WI38 (cell line): ENCODE measurements around the gene DEFB132.

Experiments
- H3K4me3 ChIP-seq: 2 replicates; pipeline ENCODE4 v1.5.1; 2011; ENCODE audit warnings: low read depth, mild to moderate bottlenecking, control low read depth, low read length
- TF ChIP-seq, protein P1 (sequence below): IDR thresholded peaks from 2 replicates; pipeline ENCODE4 v1.5.1; 2012; ENCODE audit warnings: low read depth, mild to moderate bottlenecking, control low read depth, low read length

Gene DEFB132

DNA sequence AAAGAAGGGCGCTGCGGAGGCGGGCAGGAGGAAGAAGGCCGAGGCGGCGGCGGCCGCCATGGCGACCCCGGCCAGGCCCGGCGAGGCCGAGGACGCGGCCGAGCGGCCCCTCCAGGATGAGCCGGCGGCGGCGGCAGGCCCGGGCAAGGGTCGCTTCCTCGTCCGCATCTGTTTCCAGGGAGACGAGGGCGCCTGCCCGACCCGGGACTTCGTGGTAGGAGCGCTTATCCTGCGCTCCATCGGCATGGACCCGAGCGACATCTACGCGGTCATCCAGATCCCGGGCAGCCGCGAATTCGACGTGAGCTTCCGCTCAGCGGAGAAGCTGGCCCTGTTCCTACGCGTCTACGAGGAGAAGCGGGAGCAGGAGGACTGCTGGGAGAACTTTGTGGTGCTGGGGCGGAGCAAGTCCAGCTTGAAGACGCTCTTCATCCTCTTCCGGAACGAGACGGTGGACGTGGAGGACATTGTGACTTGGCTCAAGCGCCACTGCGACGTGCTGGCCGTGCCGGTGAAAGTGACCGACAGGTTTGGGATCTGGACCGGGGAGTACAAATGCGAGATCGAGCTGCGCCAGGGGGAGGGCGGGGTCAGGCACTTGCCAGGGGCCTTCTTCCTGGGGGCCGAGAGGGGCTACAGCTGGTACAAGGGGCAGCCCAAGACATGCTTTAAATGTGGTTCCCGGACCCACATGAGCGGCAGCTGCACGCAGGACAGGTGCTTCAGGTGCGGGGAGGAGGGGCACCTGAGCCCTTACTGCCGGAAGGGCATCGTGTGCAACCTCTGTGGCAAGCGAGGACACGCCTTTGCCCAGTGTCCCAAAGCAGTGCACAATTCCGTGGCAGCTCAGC lies 40.6 kb downstream of the DEFB132 start:
- H3K4me3 ChIP-seq: peak overlapping the region; percentile 92
- TF ChIP-seq, protein P1, sequence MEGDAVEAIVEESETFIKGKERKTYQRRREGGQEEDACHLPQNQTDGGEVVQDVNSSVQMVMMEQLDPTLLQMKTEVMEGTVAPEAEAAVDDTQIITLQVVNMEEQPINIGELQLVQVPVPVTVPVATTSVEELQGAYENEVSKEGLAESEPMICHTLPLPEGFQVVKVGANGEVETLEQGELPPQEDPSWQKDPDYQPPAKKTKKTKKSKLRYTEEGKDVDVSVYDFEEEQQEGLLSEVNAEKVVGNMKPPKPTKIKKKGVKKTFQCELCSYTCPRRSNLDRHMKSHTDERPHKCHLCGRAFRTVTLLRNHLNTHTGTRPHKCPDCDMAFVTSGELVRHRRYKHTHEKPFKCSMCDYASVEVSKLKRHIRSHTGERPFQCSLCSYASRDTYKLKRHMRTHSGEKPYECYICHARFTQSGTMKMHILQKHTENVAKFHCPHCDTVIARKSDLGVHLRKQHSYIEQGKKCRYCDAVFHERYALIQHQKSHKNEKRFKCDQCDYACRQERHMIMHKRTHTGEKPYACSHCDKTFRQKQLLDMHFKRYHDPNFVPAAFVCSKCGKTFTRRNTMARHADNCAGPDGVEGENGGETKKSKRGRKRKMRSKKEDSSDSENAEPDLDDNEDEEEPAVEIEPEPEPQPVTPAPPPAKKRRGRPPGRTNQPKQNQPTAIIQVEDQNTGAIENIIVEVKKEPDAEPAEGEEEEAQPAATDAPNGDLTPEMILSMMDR: no peak

DNA sequence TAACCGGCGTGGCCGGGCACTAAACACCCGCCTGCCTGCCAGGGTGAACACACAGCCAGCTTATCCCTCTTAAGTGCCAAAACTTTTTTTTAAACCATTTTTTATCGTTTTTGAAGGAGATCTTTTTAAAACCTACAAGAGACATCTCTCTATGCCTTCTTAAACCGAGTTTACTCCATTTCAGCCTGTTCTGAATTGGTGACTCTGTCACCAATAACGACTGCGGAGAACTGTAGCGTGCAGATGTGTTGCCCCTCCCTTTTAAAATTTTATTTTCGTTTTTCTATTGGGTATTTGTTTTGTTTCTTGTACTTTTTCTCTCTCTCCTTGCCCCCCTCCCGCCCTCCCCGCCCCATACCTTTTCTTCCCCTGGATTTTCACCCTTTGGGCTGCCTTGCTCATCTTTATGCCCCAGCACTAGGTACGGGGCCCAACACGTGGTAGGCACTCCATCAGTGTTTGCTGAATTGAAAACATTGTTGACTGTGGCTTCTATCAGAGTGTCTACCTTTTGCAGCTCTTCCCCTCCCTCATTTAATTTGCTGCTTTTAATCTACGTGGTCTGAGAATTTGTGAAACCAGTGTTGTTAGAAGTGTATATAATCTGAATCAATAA lies 41.4 kb downstream of the DEFB132 start:
- TF ChIP-seq, protein P1: no peak
- peak overlapping the region; percentile 92 for H3K4me3 ChIP-seq

- H3K4me3 ChIP-seq: peak overlapping the region; percentile 92
- TF ChIP-seq, protein P1: no peak
Observed at GRCh38 chr20:300345-300990, 42.9 kb downstream of the DEFB132 start.

- no peak overlapping the region for H3K4me3 ChIP-seq
- TF ChIP-seq, protein P1: no peak
Observed at GRCh38 chr20:301886-302848, 44.6 kb downstream of the DEFB132 start.

GRCh38 chr20:305745-306144 lies 48.2 kb downstream of the DEFB132 start:
- no peak overlapping the region for H3K4me3 ChIP-seq
- TF ChIP-seq, protein P1: no peak

DNA sequence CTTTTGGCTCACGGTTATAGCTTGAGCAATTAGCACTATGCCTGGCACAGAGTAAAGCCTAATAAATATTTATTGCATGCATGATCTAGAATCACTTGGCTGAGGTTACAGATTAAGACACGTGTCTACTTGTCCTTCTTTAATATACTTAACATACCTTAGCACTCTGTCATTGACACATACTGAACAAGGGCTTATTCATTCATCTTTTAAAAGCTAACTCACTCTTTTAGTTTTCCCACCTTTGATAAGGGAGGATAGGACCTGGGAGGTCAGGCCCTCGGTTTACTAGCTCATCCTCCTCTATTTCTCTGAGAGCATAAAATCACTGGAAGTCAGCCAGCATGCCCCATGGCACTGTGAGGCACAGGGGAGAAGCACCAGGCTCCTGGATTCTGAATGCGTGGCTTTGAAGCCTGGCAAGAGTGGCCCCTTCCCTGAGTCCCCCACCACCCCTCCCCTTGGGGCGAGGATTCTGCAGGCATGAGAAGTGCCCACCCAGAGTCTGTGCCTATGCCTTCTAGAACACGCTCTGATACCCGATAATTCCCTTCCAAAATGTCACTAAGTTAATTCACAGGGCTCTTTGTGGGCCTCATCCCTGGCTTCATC lies 51.0 kb downstream of the DEFB132 start:
- TF ChIP-seq, protein P1: no peak
- H3K4me3 ChIP-seq: no peak overlapping the region
